ENCODE data around the gene SEPTIN12. TPM values are rescaled to one million over a fixed set of nuclear protein-coding genes. Genes with fewer than 3 reads are reported as not detected.

SEPTIN12 gene
- polyA plus RNA-seq, 1 donor from 2014 or later = 1.8 TPM

DNA sequence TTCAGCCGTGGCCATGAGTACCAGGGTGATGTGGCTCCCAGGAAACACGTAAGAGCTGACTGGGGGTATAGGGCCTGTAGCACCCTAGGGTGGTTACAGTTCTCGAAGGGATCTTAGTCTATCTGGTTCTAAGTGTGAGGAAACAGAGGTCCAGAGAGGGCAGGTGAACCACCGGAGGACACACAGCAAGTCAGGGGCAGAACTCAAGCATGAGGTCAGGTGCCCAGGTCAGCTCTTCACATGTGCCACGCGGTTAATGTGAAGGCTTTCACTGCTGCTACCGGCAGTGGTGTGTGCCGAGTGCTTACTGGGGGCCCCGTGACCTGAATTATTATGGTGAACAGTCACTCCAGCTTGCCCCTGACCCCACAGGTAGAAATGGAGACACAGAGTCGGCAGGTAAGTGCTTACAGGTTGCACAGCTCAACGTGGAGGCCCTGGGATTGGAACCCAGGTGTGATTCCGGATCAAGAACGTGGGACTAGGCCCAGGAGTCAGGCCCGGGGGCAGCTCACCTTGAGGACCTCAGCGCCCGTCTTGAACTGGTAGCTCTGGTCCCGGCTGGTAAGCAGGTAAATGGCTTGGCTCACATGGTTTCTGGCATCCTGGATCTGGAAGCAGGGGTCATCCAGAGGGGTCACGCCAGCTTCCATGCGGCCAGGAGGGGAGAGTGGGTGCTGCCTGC lies 11.2 kb upstream of the SEPTIN12 start:
- H3K9me2 ChIP-seq (ENCODE audit: insufficient read depth, low read length) = no peaks in the 10 kb centered on the region
- TF ChIP-seq EZH2 (IDR thresholded peaks at IDR 0.05; ENCODE audit: borderline replicate concordance, insufficient read depth, low read length, poor library complexity, severe bottlenecking) (no peak), MXI1 (conservative IDR thresholded peaks at IDR 0.05; ENCODE audit: poor library complexity, severe bottlenecking) (no peak)
- TF ChIP-seq, protein P1, sequence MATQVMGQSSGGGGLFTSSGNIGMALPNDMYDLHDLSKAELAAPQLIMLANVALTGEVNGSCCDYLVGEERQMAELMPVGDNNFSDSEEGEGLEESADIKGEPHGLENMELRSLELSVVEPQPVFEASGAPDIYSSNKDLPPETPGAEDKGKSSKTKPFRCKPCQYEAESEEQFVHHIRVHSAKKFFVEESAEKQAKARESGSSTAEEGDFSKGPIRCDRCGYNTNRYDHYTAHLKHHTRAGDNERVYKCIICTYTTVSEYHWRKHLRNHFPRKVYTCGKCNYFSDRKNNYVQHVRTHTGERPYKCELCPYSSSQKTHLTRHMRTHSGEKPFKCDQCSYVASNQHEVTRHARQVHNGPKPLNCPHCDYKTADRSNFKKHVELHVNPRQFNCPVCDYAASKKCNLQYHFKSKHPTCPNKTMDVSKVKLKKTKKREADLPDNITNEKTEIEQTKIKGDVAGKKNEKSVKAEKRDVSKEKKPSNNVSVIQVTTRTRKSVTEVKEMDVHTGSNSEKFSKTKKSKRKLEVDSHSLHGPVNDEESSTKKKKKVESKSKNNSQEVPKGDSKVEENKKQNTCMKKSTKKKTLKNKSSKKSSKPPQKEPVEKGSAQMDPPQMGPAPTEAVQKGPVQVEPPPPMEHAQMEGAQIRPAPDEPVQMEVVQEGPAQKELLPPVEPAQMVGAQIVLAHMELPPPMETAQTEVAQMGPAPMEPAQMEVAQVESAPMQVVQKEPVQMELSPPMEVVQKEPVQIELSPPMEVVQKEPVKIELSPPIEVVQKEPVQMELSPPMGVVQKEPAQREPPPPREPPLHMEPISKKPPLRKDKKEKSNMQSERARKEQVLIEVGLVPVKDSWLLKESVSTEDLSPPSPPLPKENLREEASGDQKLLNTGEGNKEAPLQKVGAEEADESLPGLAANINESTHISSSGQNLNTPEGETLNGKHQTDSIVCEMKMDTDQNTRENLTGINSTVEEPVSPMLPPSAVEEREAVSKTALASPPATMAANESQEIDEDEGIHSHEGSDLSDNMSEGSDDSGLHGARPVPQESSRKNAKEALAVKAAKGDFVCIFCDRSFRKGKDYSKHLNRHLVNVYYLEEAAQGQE (IDR thresholded peaks at IDR 0.05; ENCODE audit: borderline replicate concordance) = no peak
- no peaks in the 10 kb centered on the region for H3K79me2 ChIP-seq (replicated peaks; ENCODE audit: insufficient read depth, low read length)
- H2AFZ ChIP-seq (ENCODE audit: low read depth, low read length) = no peak overlapping the region
- H3K9ac ChIP-seq (ENCODE audit: low read length) = no peak overlapping the region
- no peak overlapping the region for H3K4me2 ChIP-seq (ENCODE audit: low read length)
- H3K27ac ChIP-seq (ENCODE audit: low read length) = no peak overlapping the region
- H3K36me3 ChIP-seq (ENCODE audit: insufficient read depth, low read length) = no peaks in the 10 kb centered on the region
- no peak overlapping the region for H3K4me3 ChIP-seq (ENCODE audit: low read length)
- no peaks in the 10 kb centered on the region for H3K9me3 ChIP-seq (ENCODE audit: low read length)
- H4K20me1 ChIP-seq (ENCODE audit: insufficient read depth) = no peaks in the 10 kb centered on the region
- H3K27me3 ChIP-seq (ENCODE audit: insufficient read depth, low read depth, low read length) = no peaks in the 10 kb centered on the region
- H3F3A ChIP-seq (ENCODE audit: insufficient read depth, low read length, poor library complexity, severe bottlenecking) = no peaks in the 10 kb centered on the region

DNA sequence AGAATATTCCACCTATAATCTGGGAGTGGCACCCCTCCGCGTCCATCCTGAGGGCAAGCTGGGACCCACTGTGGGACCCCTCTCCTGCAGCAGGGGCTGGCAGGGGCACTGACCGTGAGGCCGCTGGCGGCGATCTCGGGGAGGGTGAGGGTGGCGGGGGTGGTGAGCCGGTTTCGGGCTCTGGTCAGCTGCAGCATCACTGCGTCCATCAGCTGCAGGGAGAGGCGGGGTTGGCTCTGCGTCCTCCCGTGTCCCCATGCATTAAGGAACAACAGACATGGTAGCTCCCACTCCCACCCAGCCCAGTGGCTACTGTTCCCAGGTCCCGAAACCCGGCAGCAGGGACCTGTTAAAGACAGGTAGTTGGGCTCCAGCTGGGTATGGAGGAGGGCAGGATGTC lies 10.3 kb upstream of the SEPTIN12 start:
- Histone ChIP-seq H3F3A (ENCODE audit: insufficient read depth, low read length, poor library complexity, severe bottlenecking) (no peaks in the 10 kb centered on the region), H4K20me1 (ENCODE audit: insufficient read depth) (no peaks in the 10 kb centered on the region), H2AFZ (ENCODE audit: low read depth, low read length) (no peak overlapping the region), H3K4me2 (ENCODE audit: low read length) (no peak overlapping the region), H3K9ac (ENCODE audit: low read length) (no peak overlapping the region), H3K9me2 (ENCODE audit: insufficient read depth, low read length) (no peaks in the 10 kb centered on the region), H3K27ac (ENCODE audit: low read length) (no peak overlapping the region), H3K27me3 (ENCODE audit: insufficient read depth, low read depth, low read length) (no peaks in the 10 kb centered on the region), H3K36me3 (ENCODE audit: insufficient read depth, low read length) (no peaks in the 10 kb centered on the region), H3K4me3 (ENCODE audit: low read length) (no peak overlapping the region), H3K79me2 (replicated peaks; ENCODE audit: insufficient read depth, low read length) (no peaks in the 10 kb centered on the region), H3K9me3 (ENCODE audit: low read length) (no peaks in the 10 kb centered on the region)
- TF ChIP-seq EP300 (conservative IDR thresholded peaks at IDR 0.05; ENCODE audit: poor library complexity, severe bottlenecking) (no peak), TAF1 (IDR thresholded peaks at IDR 0.05; ENCODE audit: low read depth) (no peak), EZH2 (IDR thresholded peaks at IDR 0.05; ENCODE audit: borderline replicate concordance, insufficient read depth, low read length, poor library complexity, severe bottlenecking) (no peak), RAD21 (conservative IDR thresholded peaks at IDR 0.05) (no peak), POLR2AphosphoS5 (IDR thresholded peaks at IDR 0.05) (no peak), SMC3 (conservative IDR thresholded peaks at IDR 0.05; ENCODE audit: poor library complexity) (no peak), MXI1 (conservative IDR thresholded peaks at IDR 0.05; ENCODE audit: poor library complexity, severe bottlenecking) (no peak)
- TF ChIP-seq, protein P1 (IDR thresholded peaks at IDR 0.05; ENCODE audit: borderline replicate concordance) = no peak
- TF ChIP-seq, protein P2, sequence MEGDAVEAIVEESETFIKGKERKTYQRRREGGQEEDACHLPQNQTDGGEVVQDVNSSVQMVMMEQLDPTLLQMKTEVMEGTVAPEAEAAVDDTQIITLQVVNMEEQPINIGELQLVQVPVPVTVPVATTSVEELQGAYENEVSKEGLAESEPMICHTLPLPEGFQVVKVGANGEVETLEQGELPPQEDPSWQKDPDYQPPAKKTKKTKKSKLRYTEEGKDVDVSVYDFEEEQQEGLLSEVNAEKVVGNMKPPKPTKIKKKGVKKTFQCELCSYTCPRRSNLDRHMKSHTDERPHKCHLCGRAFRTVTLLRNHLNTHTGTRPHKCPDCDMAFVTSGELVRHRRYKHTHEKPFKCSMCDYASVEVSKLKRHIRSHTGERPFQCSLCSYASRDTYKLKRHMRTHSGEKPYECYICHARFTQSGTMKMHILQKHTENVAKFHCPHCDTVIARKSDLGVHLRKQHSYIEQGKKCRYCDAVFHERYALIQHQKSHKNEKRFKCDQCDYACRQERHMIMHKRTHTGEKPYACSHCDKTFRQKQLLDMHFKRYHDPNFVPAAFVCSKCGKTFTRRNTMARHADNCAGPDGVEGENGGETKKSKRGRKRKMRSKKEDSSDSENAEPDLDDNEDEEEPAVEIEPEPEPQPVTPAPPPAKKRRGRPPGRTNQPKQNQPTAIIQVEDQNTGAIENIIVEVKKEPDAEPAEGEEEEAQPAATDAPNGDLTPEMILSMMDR (IDR thresholded peaks at IDR 0.05; ENCODE audit: poor library complexity, severe bottlenecking) = no peak

Data from neural cell (in vitro differentiated cells).